ENCODE results near the gene ACD. TPM values are rescaled to one million over a fixed set of nuclear protein-coding genes. Genes with fewer than 3 reads are reported as not detected.
"Not testable (repeated sequence)": the region's sequence is repeated elsewhere in the genome, so short reads cannot be mapped to it uniquely, and the experiment has no call there.

ACD gene
- polyA plus RNA-seq, 1 donor, result 28.0 TPM

GRCh38 chr16:67697422-67698185, 37.5 kb upstream of the ACD start:
- Histone ChIP-seq H3K4me1 (ENCODE audit: control insufficient read depth, insufficient read depth, low read length) (peaks cover 17% of the 10 kb centered on the region), H3K9me3 (ENCODE audit: control insufficient read depth, low read depth, low read length) (peaks cover 5% of the 10 kb centered on the region), H3K36me3 (ENCODE audit: control insufficient read depth, insufficient read depth, low read length) (no peaks in the 10 kb centered on the region), H3K4me3 (ENCODE audit: low read length) (no peak overlapping the region), H3K27ac (ENCODE audit: low read length) (no peak overlapping the region), H3K27me3 (ENCODE audit: control insufficient read depth, insufficient read depth, low read length) (peaks cover 14% of the 10 kb centered on the region)
- DNase-seq, result peak; percentile 35 to 76
- WGBS (ENCODE audit: insufficient coverage, low lambda C conversion rate), result no CpG with 5 or more reads among the region's 4 CpGs

- no peak overlapping the region for H3K4me3 ChIP-seq (ENCODE audit: low read length)
- DNase-seq, result no peak
- peaks cover 14% of the 10 kb centered on the region for H3K27me3 ChIP-seq (ENCODE audit: control insufficient read depth, insufficient read depth, low read length)
- no peak overlapping the region for H3K27ac ChIP-seq (ENCODE audit: low read length)
- H3K4me1 ChIP-seq (ENCODE audit: control insufficient read depth, insufficient read depth, low read length), result peaks cover 17% of the 10 kb centered on the region
- no CpG with 5 or more reads among the region's 2 CpGs for WGBS (ENCODE audit: insufficient coverage, low lambda C conversion rate)
- H3K36me3 ChIP-seq (ENCODE audit: control insufficient read depth, insufficient read depth, low read length), result no peaks in the 10 kb centered on the region
- H3K9me3 ChIP-seq (ENCODE audit: control insufficient read depth, low read depth, low read length), result peaks cover 4% of the 10 kb centered on the region
These were observed 34.6 kb upstream of the ACD start for GRCh38 chr16:67694611-67695010.

GRCh38 chr16:67693517-67694285, 33.6 kb upstream of the ACD start:
- peaks cover 14% of the 10 kb centered on the region for H3K27me3 ChIP-seq (ENCODE audit: control insufficient read depth, insufficient read depth, low read length)
- H3K4me1 ChIP-seq (ENCODE audit: control insufficient read depth, insufficient read depth, low read length), result peaks cover 17% of the 10 kb centered on the region
- no CpG with 5 or more reads among the region's 8 CpGs for WGBS (ENCODE audit: insufficient coverage, low lambda C conversion rate)
- H3K36me3 ChIP-seq (ENCODE audit: control insufficient read depth, insufficient read depth, low read length); H3K4me3 ChIP-seq (ENCODE audit: low read length); H3K27ac ChIP-seq (ENCODE audit: low read length); H3K9me3 ChIP-seq (ENCODE audit: control insufficient read depth, low read depth, low read length); DNase-seq: not testable (repeated sequence)

- no peak overlapping the region for H3K4me3 ChIP-seq (ENCODE audit: low read length)
- no CpG with 5 or more reads among the region's 17 CpGs for WGBS (ENCODE audit: insufficient coverage, low lambda C conversion rate)
- peaks cover 5% of the 10 kb centered on the region for H3K27me3 ChIP-seq (ENCODE audit: control insufficient read depth, insufficient read depth, low read length)
- H3K27ac ChIP-seq (ENCODE audit: low read length), result no peak overlapping the region
- DNase-seq, result no peak
- peaks cover 4% of the 10 kb centered on the region for H3K36me3 ChIP-seq (ENCODE audit: control insufficient read depth, insufficient read depth, low read length)
- no peaks in the 10 kb centered on the region for H3K4me1 ChIP-seq (ENCODE audit: control insufficient read depth, insufficient read depth, low read length)
- no peaks in the 10 kb centered on the region for H3K9me3 ChIP-seq (ENCODE audit: control insufficient read depth, low read depth, low read length)
These were observed 25.5 kb upstream of the ACD start for GRCh38 chr16:67685388-67686112.

GRCh38 chr16:67683767-67684166, 23.7 kb upstream of the ACD start:
- no peak overlapping the region for H3K4me3 ChIP-seq (ENCODE audit: low read length)
- H3K9me3 ChIP-seq (ENCODE audit: control insufficient read depth, low read depth, low read length), result no peaks in the 10 kb centered on the region
- H3K27ac ChIP-seq (ENCODE audit: low read length), result no peak overlapping the region
- peaks cover 5% of the 10 kb centered on the region for H3K27me3 ChIP-seq (ENCODE audit: control insufficient read depth, insufficient read depth, low read length)
- no peaks in the 10 kb centered on the region for H3K4me1 ChIP-seq (ENCODE audit: control insufficient read depth, insufficient read depth, low read length)
- no peak for DNase-seq
- peaks cover 4% of the 10 kb centered on the region for H3K36me3 ChIP-seq (ENCODE audit: control insufficient read depth, insufficient read depth, low read length)
- no CpG with 5 or more reads among the region's 4 CpGs for WGBS (ENCODE audit: insufficient coverage, low lambda C conversion rate)

GRCh38 chr16:67679935-67680897, 20.2 kb upstream of the ACD start:
- Histone ChIP-seq H3K9me3 (ENCODE audit: control insufficient read depth, low read depth, low read length) (no peaks in the 10 kb centered on the region), H3K27me3 (ENCODE audit: control insufficient read depth, insufficient read depth, low read length) (peaks cover 5% of the 10 kb centered on the region), H3K4me3 (ENCODE audit: low read length) (no peak overlapping the region), H3K36me3 (ENCODE audit: control insufficient read depth, insufficient read depth, low read length) (peaks cover 4% of the 10 kb centered on the region), H3K27ac (ENCODE audit: low read length) (no peak overlapping the region), H3K4me1 (ENCODE audit: control insufficient read depth, insufficient read depth, low read length) (no peaks in the 10 kb centered on the region)
- DNase-seq, result no peak
- 100% methylated on average over 3 of the region's 10 CpGs for WGBS (ENCODE audit: insufficient coverage, low lambda C conversion rate)

- Histone ChIP-seq H3K36me3 (ENCODE audit: control insufficient read depth, insufficient read depth, low read length) (peaks cover 3% of the 10 kb centered on the region), H3K27me3 (ENCODE audit: control insufficient read depth, insufficient read depth, low read length) (peaks cover 2% of the 10 kb centered on the region), H3K4me3 (ENCODE audit: low read length) (no peak overlapping the region), H3K9me3 (ENCODE audit: control insufficient read depth, low read depth, low read length) (no peaks in the 10 kb centered on the region), H3K27ac (ENCODE audit: low read length) (no peak overlapping the region), H3K4me1 (ENCODE audit: control insufficient read depth, insufficient read depth, low read length) (no peaks in the 10 kb centered on the region)
- WGBS (ENCODE audit: insufficient coverage, low lambda C conversion rate), result 79% methylated on average over 5 of the region's 12 CpGs
- no peak for DNase-seq
These were observed 18.4 kb upstream of the ACD start for GRCh38 chr16:67678354-67679023.

- Histone ChIP-seq H3K9me3 (ENCODE audit: control insufficient read depth, low read depth, low read length) (no peaks in the 10 kb centered on the region), H3K4me3 (ENCODE audit: low read length) (no peak overlapping the region), H3K27me3 (ENCODE audit: control insufficient read depth, insufficient read depth, low read length) (peaks cover 2% of the 10 kb centered on the region), H3K36me3 (ENCODE audit: control insufficient read depth, insufficient read depth, low read length) (no peaks in the 10 kb centered on the region), H3K4me1 (ENCODE audit: control insufficient read depth, insufficient read depth, low read length) (no peaks in the 10 kb centered on the region), H3K27ac (ENCODE audit: low read length) (no peak overlapping the region)
- no CpG with 5 or more reads among the region's 1 CpG for WGBS (ENCODE audit: insufficient coverage, low lambda C conversion rate)
- no peak for DNase-seq
These were observed 17.7 kb upstream of the ACD start for GRCh38 chr16:67677712-67678111.

- Histone ChIP-seq H3K4me1 (ENCODE audit: control insufficient read depth, insufficient read depth, low read length) (no peaks in the 10 kb centered on the region), H3K27ac (ENCODE audit: low read length) (no peak overlapping the region), H3K36me3 (ENCODE audit: control insufficient read depth, insufficient read depth, low read length) (no peaks in the 10 kb centered on the region), H3K27me3 (ENCODE audit: control insufficient read depth, insufficient read depth, low read length) (peaks cover 2% of the 10 kb centered on the region), H3K4me3 (ENCODE audit: low read length) (no peak overlapping the region), H3K9me3 (ENCODE audit: control insufficient read depth, low read depth, low read length) (no peaks in the 10 kb centered on the region)
- no peak for DNase-seq
- WGBS (ENCODE audit: insufficient coverage, low lambda C conversion rate), result 100% methylated on average over 1 of the region's 8 CpGs
These were observed 16.9 kb upstream of the ACD start for GRCh38 chr16:67676939-67677338.
